ENCODE data around the gene CC2D2A. TPM values are rescaled to one million over a fixed set of nuclear protein-coding genes. Genes with fewer than 3 reads are reported as not detected.

CC2D2A gene
- total RNA-seq, 1 experiment from 2014 or later = 13.0 TPM

DNA sequence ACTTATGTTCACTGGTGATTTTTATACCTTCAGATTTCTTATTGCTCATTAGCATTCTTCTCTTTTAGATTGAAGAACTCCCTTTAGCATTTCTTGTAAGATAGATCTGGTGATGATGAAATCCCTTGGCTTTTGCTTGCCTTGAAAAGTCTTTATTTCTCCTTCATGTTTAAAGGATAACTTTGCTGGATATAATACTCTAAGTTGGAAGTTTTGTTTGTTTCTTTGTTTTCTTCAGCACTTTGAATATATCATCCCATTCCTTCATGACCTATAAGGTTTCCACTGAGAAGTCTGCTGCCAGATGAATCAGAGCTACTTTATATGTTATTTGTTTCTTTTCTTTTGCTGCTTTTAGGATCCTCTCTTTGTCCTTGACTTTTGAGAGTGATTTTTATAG is 18.5 kb downstream of the CC2D2A start:
- RAD21 ChIA-PET (ENCODE audit: low non-redundant PET in 1 of 2, low total read pairs in 2 of 2, uncharacterized antibody in 2 of 2, unreplicated experiment in 2 of 2) = no interaction called here
- H2AFZ ChIP-seq (ENCODE audit: low read depth, low read length, poor library complexity, severe bottlenecking) = no peak overlapping the region
- no peaks in the 10 kb centered on the region for H3K27me3 ChIP-seq (ENCODE audit: insufficient read depth, low read length)
- H3K36me3 ChIP-seq (ENCODE audit: control insufficient read depth in 1 of 2, insufficient read depth in 2 of 2, low read length in 2 of 2) = 0 out of 4 replicates have a peak, but pooled peaks cover 0 to 3% of the 10 kb centered on the region in 2 experiments
- H3K9me2 ChIP-seq (ENCODE audit: insufficient read depth) = no peaks in the 10 kb centered on the region
- no peak overlapping the region for H3K4me2 ChIP-seq (ENCODE audit: low read length)
- no peak for ATAC-seq
- POLR2A ChIA-PET = no interaction called here
- H3K79me2 ChIP-seq (ENCODE audit: insufficient read depth, low read length) = no peaks in the 10 kb centered on the region
- H3K9ac ChIP-seq (ENCODE audit: low read length) = no peak overlapping the region
- no peaks in the 10 kb centered on the region for H3K4me1 ChIP-seq (ENCODE audit: control insufficient read depth in 1 of 2, insufficient read depth in 2 of 2, low read length in 2 of 2)
- TF ChIP-seq FOSL1 (IDR thresholded peaks at IDR 0.05; ENCODE audit: low read depth) = no peak
- TF ChIP-seq, protein P1, sequence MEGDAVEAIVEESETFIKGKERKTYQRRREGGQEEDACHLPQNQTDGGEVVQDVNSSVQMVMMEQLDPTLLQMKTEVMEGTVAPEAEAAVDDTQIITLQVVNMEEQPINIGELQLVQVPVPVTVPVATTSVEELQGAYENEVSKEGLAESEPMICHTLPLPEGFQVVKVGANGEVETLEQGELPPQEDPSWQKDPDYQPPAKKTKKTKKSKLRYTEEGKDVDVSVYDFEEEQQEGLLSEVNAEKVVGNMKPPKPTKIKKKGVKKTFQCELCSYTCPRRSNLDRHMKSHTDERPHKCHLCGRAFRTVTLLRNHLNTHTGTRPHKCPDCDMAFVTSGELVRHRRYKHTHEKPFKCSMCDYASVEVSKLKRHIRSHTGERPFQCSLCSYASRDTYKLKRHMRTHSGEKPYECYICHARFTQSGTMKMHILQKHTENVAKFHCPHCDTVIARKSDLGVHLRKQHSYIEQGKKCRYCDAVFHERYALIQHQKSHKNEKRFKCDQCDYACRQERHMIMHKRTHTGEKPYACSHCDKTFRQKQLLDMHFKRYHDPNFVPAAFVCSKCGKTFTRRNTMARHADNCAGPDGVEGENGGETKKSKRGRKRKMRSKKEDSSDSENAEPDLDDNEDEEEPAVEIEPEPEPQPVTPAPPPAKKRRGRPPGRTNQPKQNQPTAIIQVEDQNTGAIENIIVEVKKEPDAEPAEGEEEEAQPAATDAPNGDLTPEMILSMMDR (IDR thresholded peaks at IDR 0.05 in 2 of 3, conservative IDR thresholded peaks at IDR 0.05 in 1 of 3; ENCODE audit: borderline replicate concordance in 1 of 3, insufficient read depth in 1 of 3, low read depth in 2 of 3, low read length in 2 of 3) = no peak
- TF ChIP-seq, protein P2, sequence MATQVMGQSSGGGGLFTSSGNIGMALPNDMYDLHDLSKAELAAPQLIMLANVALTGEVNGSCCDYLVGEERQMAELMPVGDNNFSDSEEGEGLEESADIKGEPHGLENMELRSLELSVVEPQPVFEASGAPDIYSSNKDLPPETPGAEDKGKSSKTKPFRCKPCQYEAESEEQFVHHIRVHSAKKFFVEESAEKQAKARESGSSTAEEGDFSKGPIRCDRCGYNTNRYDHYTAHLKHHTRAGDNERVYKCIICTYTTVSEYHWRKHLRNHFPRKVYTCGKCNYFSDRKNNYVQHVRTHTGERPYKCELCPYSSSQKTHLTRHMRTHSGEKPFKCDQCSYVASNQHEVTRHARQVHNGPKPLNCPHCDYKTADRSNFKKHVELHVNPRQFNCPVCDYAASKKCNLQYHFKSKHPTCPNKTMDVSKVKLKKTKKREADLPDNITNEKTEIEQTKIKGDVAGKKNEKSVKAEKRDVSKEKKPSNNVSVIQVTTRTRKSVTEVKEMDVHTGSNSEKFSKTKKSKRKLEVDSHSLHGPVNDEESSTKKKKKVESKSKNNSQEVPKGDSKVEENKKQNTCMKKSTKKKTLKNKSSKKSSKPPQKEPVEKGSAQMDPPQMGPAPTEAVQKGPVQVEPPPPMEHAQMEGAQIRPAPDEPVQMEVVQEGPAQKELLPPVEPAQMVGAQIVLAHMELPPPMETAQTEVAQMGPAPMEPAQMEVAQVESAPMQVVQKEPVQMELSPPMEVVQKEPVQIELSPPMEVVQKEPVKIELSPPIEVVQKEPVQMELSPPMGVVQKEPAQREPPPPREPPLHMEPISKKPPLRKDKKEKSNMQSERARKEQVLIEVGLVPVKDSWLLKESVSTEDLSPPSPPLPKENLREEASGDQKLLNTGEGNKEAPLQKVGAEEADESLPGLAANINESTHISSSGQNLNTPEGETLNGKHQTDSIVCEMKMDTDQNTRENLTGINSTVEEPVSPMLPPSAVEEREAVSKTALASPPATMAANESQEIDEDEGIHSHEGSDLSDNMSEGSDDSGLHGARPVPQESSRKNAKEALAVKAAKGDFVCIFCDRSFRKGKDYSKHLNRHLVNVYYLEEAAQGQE (IDR thresholded peaks at IDR 0.05; ENCODE audit: low read depth) = no peak
- TF ChIP-seq RAD21 (IDR thresholded peaks at IDR 0.05; ENCODE audit: low read depth) = no peak
- no peak for TF ChIP-seq EZH2 (IDR thresholded peaks at IDR 0.05)
- no peak for TF ChIP-seq SIN3A (IDR thresholded peaks at IDR 0.05; ENCODE audit: low read depth)
- no peak for TF ChIP-seq CEBPB (IDR thresholded peaks at IDR 0.05; ENCODE audit: low read depth)
- no peak for TF ChIP-seq EZH2phosphoT487 (IDR thresholded peaks at IDR 0.05; ENCODE audit: borderline replicate concordance)
- TF ChIP-seq ZFX (IDR thresholded peaks at IDR 0.05) = no peak
- TF ChIP-seq CBX3 (IDR thresholded peaks at IDR 0.05; ENCODE audit: low read depth) = no peak
- no peak for TF ChIP-seq YY1 (IDR thresholded peaks at IDR 0.05; ENCODE audit: extremely low read depth, insufficient replicate concordance, low read depth, low read length)
- TF ChIP-seq POLR2A (IDR thresholded peaks at IDR 0.05; ENCODE audit: borderline replicate concordance, extremely low read depth, insufficient read depth, insufficient read length) = no peak
- TF ChIP-seq, protein P3, sequence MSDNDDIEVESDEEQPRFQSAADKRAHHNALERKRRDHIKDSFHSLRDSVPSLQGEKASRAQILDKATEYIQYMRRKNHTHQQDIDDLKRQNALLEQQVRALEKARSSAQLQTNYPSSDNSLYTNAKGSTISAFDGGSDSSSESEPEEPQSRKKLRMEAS (IDR thresholded peaks at IDR 0.05) = no peak
- TF ChIP-seq, protein P4, sequence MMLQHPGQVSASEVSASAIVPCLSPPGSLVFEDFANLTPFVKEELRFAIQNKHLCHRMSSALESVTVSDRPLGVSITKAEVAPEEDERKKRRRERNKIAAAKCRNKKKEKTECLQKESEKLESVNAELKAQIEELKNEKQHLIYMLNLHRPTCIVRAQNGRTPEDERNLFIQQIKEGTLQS (IDR thresholded peaks at IDR 0.05) = no peak
- no peak for TF ChIP-seq POLR2AphosphoS5 (IDR thresholded peaks at IDR 0.05; ENCODE audit: low read depth, low read length)
- TF ChIP-seq TCF7L2 (IDR thresholded peaks at IDR 0.05; ENCODE audit: borderline replicate concordance, extremely low read depth, insufficient read depth, insufficient read length) = no peak
- no peak for TF ChIP-seq ZNF274 (IDR thresholded peaks at IDR 0.05; ENCODE audit: low read depth, low read length)
- no peak for TF ChIP-seq ELF1 (IDR thresholded peaks at IDR 0.05; ENCODE audit: borderline replicate concordance, low read depth)
- TF ChIP-seq SP1 (IDR thresholded peaks at IDR 0.05; ENCODE audit: low read depth) = no peak
- DNase-seq (ENCODE audit: low read depth, low spot score) = no peak
- no peaks in the 10 kb centered on the region for H4K20me1 ChIP-seq (ENCODE audit: insufficient read depth)
- intact Hi-C loops (cut with micrococcal nuclease) = no loop called here
- H3K27ac ChIP-seq (ENCODE audit: low read depth, low read length) = no peak overlapping the region
- no TSS peak for BruUV-seq (replicated peaks)
- no peaks in the 10 kb centered on the region for H3K9me3 ChIP-seq (ENCODE audit: control insufficient read depth in 1 of 2, insufficient read depth in 1 of 2, low read depth in 1 of 2, low read length in 2 of 2)
- H3K4me3 ChIP-seq (replicated peaks in 1 of 2; ENCODE audit: low read depth in 1 of 2, low read length in 2 of 2) = no peak overlapping the region
- CTCF ChIA-PET = no interaction called here
